Glomerular endothelial cell (primary cell): ENCODE measurements around the gene EFCC1. TPM values are rescaled to one million over a fixed set of nuclear protein-coding genes. Genes with fewer than 3 reads are reported as not detected.

ENCODE experiments used
- DNase-seq: peaks from one replicate; pipeline ENCODE4 v3.0.0-alpha.2; 2011; ENCODE audit warnings: low read depth, low spot score; ENCODE audit errors: extremely low read depth
- total RNA-seq: library from RNA; depleted of rRNA; stranded (reverse); fragments of >200 nt; gene quantifications from 2 replicates; pipeline ENCODE4 v1.2.3, GENCODE V29; 2015

Gene EFCC1
- total RNA-seq, 1 donor from 2014 or later, result 3.0 TPM

GRCh38 chr3:129013491-129013891, 12.4 kb downstream of the EFCC1 start:
- no peak for DNase-seq

DNA sequence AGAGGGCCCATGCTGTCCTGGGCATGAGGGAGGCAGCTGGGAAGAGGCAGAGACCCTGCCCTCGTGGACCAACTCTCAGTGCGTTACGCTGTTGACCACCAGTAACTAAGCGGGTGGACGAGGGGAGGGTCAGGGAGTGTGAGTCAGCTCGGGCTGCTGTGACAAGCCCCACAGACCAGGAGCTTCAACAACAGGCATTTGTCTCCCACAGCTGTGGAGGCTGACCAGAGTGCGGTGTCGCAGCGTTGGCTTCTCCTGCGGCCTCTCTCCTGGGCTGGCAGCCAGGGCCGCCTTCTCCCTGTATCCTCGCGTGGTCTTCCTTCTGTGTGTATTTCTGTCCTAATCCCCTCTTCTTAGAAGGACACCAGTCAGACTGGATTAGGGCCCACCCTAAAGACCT, 13.0 kb downstream of the EFCC1 start:
- DNase-seq, result no peak

DNA sequence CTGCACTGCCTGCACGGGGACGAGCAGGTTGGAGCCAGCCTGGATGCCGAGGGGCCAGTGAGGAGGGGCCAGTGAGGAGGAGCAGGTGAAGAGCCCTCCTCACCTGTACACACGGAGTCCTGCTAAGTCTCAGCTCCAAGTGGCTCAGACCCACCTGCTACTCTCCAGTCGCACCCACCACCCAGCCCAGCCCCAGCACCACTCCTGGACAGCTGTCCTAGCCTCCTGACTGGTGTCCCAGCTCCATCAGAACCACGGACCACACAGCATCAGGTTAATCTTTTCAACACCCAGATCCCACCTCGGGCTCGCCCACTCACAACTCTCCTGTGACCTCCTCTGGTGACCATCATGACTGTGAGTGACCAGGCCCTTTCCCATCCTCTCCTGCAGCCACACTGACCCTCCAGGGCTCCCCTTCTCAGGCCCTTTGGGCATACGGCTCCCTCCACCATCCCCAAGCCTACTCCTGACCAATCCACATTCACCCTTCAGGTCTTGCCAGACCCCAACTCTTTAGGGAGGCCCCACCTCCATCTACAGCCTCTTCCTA, 13.8 kb downstream of the EFCC1 start:
- no peak for DNase-seq

DNA sequence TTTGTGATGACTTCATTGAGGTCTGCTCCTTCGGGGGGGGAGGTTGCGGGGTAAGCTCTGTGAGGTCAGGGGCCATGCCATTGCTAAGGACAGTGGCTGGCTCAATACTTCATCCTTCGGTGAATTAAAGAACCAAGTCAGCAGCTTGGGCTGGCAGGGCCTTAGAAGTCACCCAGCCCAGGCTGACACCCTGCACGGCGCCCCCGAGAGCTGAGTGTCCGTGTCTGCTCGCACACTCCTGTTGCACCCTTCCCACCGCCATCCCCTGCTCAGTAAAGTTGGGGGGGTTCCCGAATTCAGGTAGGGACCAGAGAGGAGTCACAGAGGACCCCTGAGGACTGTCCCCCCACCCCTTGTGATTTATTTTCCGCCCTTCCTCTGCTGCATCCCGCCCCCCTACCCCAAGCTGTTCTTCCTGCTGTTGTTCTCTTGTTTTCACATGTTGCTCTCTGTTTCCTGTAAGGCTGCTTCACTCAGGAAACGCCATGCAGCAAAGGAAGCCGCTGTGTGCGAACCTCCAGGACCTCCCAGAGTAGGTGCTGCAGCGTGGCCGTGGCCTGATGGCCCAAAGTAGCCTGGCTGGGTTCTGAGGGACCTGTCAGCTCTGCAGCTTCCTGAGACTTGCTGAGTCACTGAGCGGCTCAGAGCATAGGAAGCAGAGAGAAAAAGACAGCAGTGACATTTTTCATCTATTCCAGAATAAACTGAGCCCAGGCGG, 14.4 kb downstream of the EFCC1 start:
- DNase-seq, result peak; percentile 84

GRCh38 chr3:129016356-129016719, 15.2 kb downstream of the EFCC1 start:
- no peak for DNase-seq

DNA sequence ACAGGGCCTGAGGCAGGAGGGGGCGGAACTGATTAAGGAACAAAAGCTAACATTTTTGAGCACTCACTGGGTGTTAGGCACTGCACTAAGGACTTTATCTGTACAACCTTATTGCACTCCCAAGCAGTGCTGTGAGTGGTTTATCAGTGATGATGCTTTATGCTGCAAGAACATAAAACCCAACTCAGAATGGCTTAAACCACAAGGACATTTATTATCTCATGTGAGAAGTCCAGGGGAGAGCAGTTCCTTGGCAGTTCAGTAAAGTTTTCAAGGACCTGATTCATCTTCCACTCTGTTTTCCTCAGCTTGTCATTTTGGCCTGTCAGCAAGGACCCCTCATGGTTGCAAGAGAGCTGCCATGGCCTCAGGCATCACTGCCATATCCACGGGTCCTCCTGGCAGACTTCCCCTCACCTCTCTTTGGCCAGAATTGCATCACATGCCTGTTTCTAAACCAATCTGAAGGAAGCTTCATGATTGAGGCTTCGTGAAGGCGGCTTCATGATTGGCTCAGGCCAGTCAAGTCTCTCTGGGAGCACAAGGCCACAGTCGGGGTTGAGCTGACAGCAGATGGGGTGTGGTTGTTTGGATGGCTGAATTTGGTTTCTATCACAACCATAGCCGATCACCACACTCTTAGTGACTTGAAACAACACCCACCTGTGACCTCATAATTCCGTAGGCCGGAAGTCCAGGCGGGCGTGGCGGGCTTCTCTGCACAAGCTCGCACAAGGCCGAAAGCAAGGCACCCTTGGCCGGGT, 15.8 kb downstream of the EFCC1 start:
- DNase-seq, result no peak

- no peak for DNase-seq
Measured at GRCh38 chr3:129017484-129017899, 16.4 kb downstream of the EFCC1 start.

- no peak for DNase-seq
Measured at GRCh38 chr3:129018271-129018670, 17.2 kb downstream of the EFCC1 start.

DNA sequence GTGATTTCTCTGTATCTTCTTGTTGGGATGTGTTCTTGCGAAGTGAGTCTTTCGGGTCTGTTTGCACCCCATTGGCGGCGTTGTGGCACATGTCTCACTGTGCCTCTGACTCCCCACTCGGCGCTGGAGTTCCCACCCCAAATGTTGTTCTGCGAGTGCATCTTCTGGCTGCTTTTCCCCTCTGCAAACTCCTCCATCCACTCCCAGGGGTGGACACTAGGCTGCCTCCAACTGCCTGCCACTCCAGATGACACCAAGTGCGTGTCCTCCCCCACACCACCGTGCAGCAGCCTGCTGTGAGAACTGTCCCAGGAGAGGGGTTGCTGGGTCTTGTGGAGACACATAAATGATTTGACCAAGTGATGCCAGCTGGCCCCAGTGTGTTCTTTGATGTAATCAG, 17.6 kb downstream of the EFCC1 start:
- no peak for DNase-seq

- no peak for DNase-seq
Measured at GRCh38 chr3:129019266-129019665, 18.2 kb downstream of the EFCC1 start.

- DNase-seq, result no peak
Measured at GRCh38 chr3:129020691-129021090, 19.6 kb downstream of the EFCC1 start.

DNA sequence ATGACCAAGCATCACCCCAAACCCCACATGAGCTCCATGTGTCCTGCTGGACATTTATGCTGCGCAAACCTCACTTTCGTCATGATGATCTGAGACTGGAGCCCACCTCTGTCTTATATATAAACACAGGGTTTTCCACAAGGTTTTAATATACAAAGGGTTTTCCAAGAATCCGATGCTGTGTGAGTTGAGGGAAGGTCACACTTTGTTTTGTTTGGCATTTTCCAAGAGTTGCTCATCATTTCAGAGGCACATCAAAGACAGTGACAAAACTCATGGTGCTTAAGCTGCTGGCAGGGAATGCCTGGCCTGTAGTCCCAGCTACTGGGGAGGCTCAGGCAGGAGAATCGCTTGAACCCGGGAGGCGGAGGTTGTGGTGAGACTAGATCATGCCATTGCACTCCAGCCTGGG, 20.0 kb downstream of the EFCC1 start:
- DNase-seq, result no peak

DNA sequence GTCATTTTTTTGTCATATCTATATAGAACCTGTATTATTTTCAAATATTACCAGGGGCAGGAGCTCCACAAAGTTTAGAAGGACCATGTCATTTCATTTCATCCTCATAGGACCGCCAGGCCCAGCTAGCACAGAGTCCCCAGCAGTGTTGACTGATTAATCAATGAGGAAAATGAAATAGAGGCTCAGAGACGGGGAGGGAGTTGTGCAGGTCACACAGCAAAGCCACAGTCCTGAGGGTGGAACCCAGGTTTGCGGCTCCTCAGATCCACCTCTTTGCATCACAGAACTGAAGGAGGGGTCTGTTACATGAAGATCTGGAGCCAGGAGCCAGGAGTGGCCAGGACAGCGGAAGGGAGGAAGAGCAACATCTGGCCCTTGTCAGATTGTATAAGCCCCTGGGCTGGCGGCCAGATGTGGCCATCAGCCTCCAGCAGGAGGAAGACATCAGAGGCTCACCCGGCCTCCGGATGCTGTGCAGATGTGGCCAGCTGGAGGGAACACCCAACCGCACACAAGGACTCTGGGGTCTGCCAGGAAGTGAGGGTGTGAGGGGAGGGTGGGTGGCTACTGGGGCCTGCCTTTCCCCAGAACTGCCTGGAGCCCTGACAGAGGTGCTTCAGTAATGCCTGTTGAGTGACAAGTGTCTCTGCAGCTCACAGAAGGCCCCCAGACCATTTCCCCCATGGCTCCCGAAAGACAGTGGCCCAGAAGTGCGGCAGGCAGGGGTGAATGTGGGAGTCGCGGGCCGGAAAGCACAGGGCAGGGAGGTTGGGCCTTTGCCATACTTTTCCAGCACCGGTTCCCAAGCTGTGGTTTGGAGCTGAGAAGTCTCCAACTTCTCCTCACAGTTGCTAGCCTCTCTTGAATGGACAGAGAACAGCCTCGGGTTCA, 21.3 kb downstream of the EFCC1 start:
- DNase-seq, result no peak

DNA sequence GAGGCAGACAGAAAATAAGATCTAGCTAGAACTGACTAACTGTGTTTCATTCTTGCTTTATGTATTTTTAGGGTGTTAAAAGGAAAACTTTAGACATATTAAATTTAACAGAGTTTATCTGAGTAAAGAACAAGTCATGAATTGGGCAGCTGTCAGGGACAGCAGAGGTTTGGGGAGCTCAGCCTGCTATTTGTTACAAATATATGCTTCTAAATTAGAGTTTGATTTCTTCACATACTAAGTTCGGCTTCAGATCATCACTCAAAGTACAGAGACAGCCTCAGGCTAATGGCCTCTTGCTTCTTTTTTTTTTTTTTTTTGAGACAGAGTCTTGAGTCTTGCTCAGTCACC, 21.9 kb downstream of the EFCC1 start:
- DNase-seq, result no peak

- no peak for DNase-seq
Measured at GRCh38 chr3:129023909-129024308, 22.8 kb downstream of the EFCC1 start.

GRCh38 chr3:129025108-129025507, 24.0 kb downstream of the EFCC1 start:
- no peak for DNase-seq

DNA sequence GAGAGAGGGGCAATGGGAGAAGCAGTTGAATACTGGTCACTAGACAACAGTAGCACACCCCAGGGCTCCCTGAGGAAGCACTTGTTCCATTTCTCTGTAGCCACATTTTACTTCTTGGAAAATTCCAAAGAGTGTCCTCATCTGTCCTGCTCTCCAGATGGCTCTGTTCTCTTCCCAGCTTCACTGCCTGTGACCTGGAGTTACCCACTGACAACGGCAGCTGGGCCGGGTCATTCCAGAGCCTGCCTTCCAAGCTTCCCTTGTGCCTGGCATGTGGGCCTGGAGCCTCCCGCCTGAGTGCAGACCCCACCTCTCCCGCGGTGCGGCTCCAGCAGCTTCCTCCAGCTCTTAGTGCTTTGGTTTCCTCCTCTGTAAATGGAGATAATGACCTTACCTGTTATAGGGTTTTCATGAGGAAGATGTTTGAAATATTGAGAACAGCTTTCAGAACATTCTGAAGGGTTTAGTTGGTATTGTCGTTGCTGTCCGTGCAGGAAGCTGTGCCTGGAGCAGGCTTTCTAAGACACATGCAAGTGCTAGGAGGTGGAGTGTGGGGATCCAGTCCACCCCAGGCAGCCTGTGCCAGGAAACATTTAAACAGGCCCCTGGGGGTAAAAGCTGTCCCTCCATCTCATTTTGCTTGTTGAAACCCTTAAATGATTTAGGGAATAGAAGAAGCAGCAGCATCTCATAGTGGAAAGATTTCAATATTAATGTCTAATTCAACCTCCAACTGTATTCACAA, 24.8 kb downstream of the EFCC1 start:
- no peak for DNase-seq

DNA sequence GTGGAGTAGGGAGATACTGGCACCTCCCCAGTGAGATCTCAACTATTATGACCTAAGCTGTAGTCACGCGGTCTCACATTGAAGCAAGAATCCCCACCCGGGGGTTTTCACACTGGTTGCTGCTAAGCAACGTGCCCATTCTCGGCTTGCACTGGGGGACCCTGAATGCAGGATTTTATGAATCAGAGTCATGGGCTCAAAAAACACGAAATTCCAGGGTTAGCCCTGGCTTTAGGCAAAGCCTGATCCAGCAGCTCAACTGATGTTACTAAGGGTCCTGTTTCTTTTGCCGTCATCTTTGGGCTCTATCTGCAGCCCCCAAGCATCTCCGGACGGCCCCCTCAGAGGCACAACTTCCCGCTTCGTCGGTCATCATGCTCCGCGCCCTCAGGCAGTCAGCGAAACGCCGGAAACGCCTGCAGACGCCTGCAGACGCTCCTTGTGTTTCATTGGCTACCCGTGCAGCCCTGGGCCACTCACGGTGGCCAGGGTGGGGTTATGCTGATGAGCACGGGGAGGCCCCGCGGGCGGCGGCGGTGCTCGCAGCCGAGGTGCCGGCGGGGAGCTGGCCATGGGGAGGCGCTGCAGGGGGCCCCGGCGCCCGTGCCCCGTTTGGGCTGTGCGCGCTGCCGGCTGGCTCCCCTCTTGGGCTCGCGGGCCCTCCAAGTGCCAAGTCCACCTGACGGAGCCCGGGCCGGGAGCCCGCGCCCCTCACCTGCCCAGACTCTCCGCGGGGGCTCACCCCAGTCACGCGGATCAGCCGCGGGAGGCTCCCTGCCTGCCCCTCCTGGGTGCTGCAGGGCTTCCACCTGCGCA, 25.8 kb downstream of the EFCC1 start:
- no peak for DNase-seq

GRCh38 chr3:129027544-129027880, 26.4 kb downstream of the EFCC1 start:
- DNase-seq, result no peak

- no peak for DNase-seq
Measured at GRCh38 chr3:129028866-129029265, 27.8 kb downstream of the EFCC1 start.
